ENCODE results near the gene GP1BA. TPM values are rescaled to one million over a fixed set of nuclear protein-coding genes. Genes with fewer than 3 reads are reported as not detected.

The GP1BA gene
- total and polyA plus RNA-seq, 3 experiments from 2014 or later, result not detected

DNA sequence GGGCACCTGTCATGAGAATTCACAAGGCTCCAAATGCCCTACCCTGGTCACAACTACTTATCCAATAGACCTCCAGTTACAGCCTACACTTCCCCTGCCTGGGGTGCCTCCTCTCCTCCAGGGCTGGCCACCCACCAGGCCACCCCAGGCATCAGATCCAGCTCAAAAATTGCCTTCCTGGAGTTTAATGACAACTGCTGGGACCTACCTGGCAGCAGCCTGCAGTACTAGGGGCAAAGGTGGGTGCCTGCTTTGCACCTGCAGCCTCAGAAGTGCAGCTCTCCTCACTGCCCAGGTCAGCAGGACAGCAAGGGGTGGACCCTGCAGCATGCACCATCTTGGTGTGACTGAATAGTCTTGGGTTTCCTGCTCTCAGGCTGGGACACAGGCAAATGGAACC, 3.6 kb downstream of the GP1BA start:
- Mint-ChIP-seq H3K4me3 (no peak overlapping the region), H3K36me3 (peaks cover 0 to 47% (median 6%) of the 10 kb centered on the region in 3 donors), H3K27ac (peak overlapping the region in 3 of 8 donors; percentile 31 to 81 (median 56)), H3K9me3 (no peaks in the 10 kb centered on the region), H3K27me3 (peaks cover 0 to 5% of the 10 kb centered on the region in 2 donors), H3K4me1 (peaks cover 32 to 58% (median 34%) of the 10 kb centered on the region in 3 donors)
- ChIA-PET POLR2A (no interaction called here), CTCF (no interaction called here)
- peaks cover 5% of the 10 kb centered on the region for H3K36me3 ChIP-seq (ENCODE audit: insufficient read depth, low read length)
- H3K27ac ChIP-seq (ENCODE audit: low read depth, low read length), result no peak overlapping the region
- no peaks in the 10 kb centered on the region for H3K27me3 ChIP-seq (ENCODE audit: insufficient read depth, low read length, poor library complexity, severe bottlenecking)
- H3K9me3 ChIP-seq (ENCODE audit: low read length), result no peaks in the 10 kb centered on the region
- no peak for DNase-seq
- no peak overlapping the region for H3K4me3 ChIP-seq (ENCODE audit: low read length)
- H3K4me1 ChIP-seq (ENCODE audit: insufficient read depth, low read length), result peaks cover 23% of the 10 kb centered on the region

DNA sequence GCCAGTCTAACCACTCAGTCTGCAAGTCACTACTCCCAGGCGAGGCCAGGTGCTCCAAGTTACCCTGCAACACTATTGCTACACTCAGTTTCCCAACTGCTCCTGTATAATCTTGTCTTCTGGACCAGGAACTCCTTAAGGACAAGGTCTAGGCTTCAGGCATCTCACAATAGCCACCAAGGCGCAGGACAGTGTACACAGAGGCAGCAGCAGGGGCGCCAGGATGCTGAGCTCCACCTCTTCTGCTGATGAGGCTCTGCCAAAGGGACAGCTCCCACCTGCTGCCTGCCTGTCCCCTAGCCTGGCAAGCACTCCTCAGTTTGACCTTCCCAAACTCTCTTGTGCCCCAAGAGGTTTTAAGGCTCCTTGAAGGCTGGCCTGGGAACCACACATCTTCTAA, 4.4 kb downstream of the GP1BA start:
- CTCF ChIA-PET, result no interaction called here

DNA sequence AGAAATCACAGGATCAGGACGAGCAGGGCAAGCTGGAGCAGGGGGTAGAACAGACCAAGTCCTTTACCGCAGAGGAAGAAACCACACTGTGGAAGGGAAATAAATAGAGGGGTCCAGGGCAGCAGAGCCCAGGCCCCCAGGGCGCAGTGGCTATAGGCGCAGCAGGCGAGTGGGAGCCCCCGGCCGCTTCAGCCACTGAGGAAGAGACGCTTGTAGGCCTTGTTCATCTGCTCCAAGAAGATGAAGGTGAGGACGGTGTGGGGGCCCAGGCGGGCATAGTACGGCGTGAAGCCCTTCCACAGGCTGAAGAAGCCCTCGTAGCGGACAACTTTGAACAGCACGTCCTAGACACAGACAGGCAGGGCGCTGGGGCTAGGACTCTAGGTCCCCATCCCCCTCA, 5.5 kb downstream of the GP1BA start:
- Histone ChIP-seq H3K4me3 (ENCODE audit: low read length) (no peak overlapping the region), H3K36me3 (ENCODE audit: insufficient read depth, low read length) (peaks cover 9% of the 10 kb centered on the region), H3K9me3 (ENCODE audit: low read length) (no peaks in the 10 kb centered on the region), H3K27ac (ENCODE audit: low read depth, low read length) (no peak overlapping the region), H3K27me3 (ENCODE audit: insufficient read depth, low read length, poor library complexity, severe bottlenecking) (no peaks in the 10 kb centered on the region), H3K4me1 (ENCODE audit: insufficient read depth, low read length) (peaks cover 42% of the 10 kb centered on the region)
- Mint-ChIP-seq H3K4me3 (peak overlapping the region in 4 of 7 donors; percentile 47 to 58 (median 54)), H3K4me1 (peaks cover 49 to 76% (median 50%) of the 10 kb centered on the region in 3 donors), H3K27ac (no peak overlapping the region), H3K9me3 (no peaks in the 10 kb centered on the region), H3K36me3 (peaks cover 6 to 61% (median 12%) of the 10 kb centered on the region in 3 donors), H3K27me3 (peaks cover 0 to 5% of the 10 kb centered on the region in 2 donors)
- ChIA-PET CTCF (interaction anchor here (1.0 kb wide), 1 partner anchor 33 kb away, joined by 3 read pairs; no protein-coding TSS in a partner anchor), POLR2A (no interaction called here)
- DNase-seq, result no peak

More for the DNA sequence above, 4.4 kb downstream of the GP1BA start:
- peaks cover 5% of the 10 kb centered on the region for H3K36me3 ChIP-seq (ENCODE audit: insufficient read depth, low read length)
- H3K36me3 Mint-ChIP-seq, result peaks cover 0 to 50% (median 6%) of the 10 kb centered on the region in 3 donors
- H3K4me1 ChIP-seq (ENCODE audit: insufficient read depth, low read length), result peaks cover 31% of the 10 kb centered on the region
- H3K27ac ChIP-seq (ENCODE audit: low read depth, low read length), result no peak overlapping the region
- no peak overlapping the region for H3K4me3 ChIP-seq (ENCODE audit: low read length)
- H3K4me1 Mint-ChIP-seq, result peaks cover 38 to 65% (median 38%) of the 10 kb centered on the region in 3 donors
- no peak for DNase-seq
- H3K27ac Mint-ChIP-seq, result peak overlapping the region in 6 of 8 donors; percentile 12 to 56 (median 30)
- POLR2A ChIA-PET, result interaction anchor here (1.1 kb wide), 1 partner anchor 12 kb away, joined by 4 read pairs; the partner anchor contains the start of gene PFN1
- no peaks in the 10 kb centered on the region for H3K9me3 Mint-ChIP-seq
- H3K27me3 Mint-ChIP-seq, result peaks cover 0 to 5% of the 10 kb centered on the region in 2 donors
- H3K27me3 ChIP-seq (ENCODE audit: insufficient read depth, low read length, poor library complexity, severe bottlenecking), result no peaks in the 10 kb centered on the region
- H3K9me3 ChIP-seq (ENCODE audit: low read length), result no peaks in the 10 kb centered on the region
- peak overlapping the region in 2 of 7 donors; percentile 15 to 61 for H3K4me3 Mint-ChIP-seq

DNA sequence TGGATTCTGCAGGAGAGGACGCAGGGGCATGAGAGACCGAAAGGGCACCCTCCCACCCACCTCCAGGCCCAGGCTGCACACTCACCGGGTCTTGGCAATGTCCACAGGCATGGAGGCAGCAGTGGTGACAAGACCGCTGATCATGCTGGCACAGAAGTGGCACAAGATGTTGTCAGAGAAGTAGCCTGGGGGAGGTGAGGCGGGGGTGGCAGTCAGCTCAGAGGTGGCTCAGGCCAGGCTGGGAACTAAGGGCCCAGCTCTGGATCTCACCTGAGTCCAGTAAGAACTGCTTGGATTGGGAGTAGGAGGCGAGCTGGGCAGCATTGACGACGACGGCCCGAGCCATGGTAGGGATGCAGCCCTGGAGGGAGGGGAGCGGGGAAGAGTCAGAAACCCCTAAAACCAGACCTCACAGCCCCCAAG, 6.0 kb downstream of the GP1BA start:
- POLR2A ChIA-PET, result interaction anchor here (2.9 to 4.1 kb wide), 2 partner anchors 11 to 29 kb away, joined by 61 to 67 read pairs; partner anchors contain the start of genes PFN1 and SPAG7
- no peak overlapping the region for H3K4me3 ChIP-seq (ENCODE audit: low read length)
- H3K36me3 Mint-ChIP-seq, result peaks cover 6 to 65% (median 15%) of the 10 kb centered on the region in 3 donors
- H3K36me3 ChIP-seq (ENCODE audit: insufficient read depth, low read length), result peaks cover 14% of the 10 kb centered on the region
- peak overlapping the region; percentile 66 to 97 (median 93) for H3K4me3 Mint-ChIP-seq
- H3K9me3 ChIP-seq (ENCODE audit: low read length), result no peaks in the 10 kb centered on the region
- peaks cover 54 to 77% (median 54%) of the 10 kb centered on the region in 3 donors for H3K4me1 Mint-ChIP-seq
- H3K27me3 Mint-ChIP-seq, result peaks cover 0 to 5% of the 10 kb centered on the region in 2 donors
- H3K4me1 ChIP-seq (ENCODE audit: insufficient read depth, low read length), result peaks cover 47% of the 10 kb centered on the region
- no peak overlapping the region for H3K27ac ChIP-seq (ENCODE audit: low read depth, low read length)
- H3K27ac Mint-ChIP-seq, result peak overlapping the region in 3 of 8 donors; percentile 32 to 91 (median 59)
- no peak for DNase-seq
- CTCF ChIA-PET, result interaction anchor here (1.0 to 4.0 kb wide), 2 partner anchors 29 to 32 kb away, joined by 3 to 25 read pairs; no protein-coding TSS in a partner anchor
- no peaks in the 10 kb centered on the region for H3K9me3 Mint-ChIP-seq
- no peaks in the 10 kb centered on the region for H3K27me3 ChIP-seq (ENCODE audit: insufficient read depth, low read length, poor library complexity, severe bottlenecking)

DNA sequence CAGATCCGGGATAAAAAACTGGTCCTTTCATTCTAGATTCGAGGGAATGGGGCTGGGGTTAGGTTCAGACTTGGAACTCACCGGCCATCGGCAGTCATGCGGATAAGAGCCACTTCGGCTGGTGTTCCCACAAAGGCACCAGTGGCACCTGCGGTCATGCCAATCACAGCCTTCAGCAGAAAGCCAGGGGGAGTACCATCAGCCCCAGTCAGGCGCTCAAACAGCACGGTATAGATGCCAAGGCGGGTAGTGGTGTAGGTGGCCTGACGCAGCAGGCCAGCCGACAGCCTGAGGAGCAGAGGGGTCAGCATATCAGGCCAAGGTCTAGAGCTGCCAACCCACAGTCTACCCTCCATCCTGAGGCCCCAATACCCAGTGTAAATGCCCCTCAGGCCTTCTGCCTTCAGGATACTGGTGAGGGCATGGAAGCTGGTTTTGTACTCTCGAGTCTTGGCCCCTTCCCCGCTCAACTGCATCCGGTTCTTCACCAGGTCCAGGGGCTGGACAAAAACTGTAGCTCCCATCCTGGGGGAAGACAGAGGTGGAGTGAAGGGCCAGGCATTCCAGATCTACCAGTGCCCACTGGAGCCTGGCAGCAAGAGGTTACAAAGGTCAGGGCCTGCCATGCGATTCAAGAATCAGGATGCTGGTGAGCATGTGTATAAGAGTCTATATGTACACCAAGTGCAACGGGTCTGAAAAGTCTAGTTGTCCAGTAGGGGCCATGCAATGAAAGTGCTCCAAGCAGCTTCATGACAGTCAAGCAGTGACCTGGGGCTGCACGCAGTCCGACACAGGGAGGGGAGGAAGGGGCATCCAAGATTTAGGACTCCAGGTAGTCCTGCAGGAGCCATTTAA, 6.8 kb downstream of the GP1BA start:
- peaks cover 54 to 77% (median 54%) of the 10 kb centered on the region in 3 donors for H3K4me1 Mint-ChIP-seq

DNA sequence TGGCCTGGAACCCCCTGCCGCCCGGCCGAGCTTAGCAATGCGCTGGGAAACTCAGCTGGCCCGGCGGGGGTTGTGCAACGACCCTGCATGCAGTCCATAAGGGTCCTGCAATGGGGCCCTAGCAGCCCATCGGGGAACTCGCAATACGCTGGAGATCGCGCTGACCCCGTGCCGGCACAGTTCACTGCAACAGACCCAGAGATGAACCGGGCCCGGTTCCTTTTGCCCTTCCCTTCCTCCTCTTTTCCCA, 7.4 kb downstream of the GP1BA start:
- peaks cover 18% of the 10 kb centered on the region for H3K36me3 ChIP-seq (ENCODE audit: insufficient read depth, low read length)
- H3K27ac ChIP-seq (ENCODE audit: low read depth, low read length), result peak overlapping the region; percentile 85
- DNase-seq, result peak in 1 of 5 donors; percentile 13
- Mint-ChIP-seq H3K27ac (peak overlapping the region; percentile 89 to 98 (median 94)), H3K27me3 (peaks cover 0 to 4% of the 10 kb centered on the region in 2 donors), H3K4me3 (peak overlapping the region; percentile 86 to 97 (median 96)), H3K4me1 (peaks cover 54 to 77% (median 54%) of the 10 kb centered on the region in 3 donors), H3K36me3 (peaks cover 6 to 75% (median 22%) of the 10 kb centered on the region in 3 donors), H3K9me3 (no peaks in the 10 kb centered on the region)
- ChIA-PET POLR2A (interaction anchor here (0.5 to 4.1 kb wide), 15 partner anchors 9 to 796 kb away, joined by 3 to 67 read pairs (median 7); partner anchors contain the start of genes C17orf107, CAMTA2, CHRNE and CYB5D2), CTCF (interaction anchor here (0.6 to 4.0 kb wide), 13 partner anchors 9 to 529 kb away, joined by 3 to 34 read pairs (median 5); partner anchors contain the start of genes C17orf107, CHRNE, KIF1C and PFN1)
- H3K9me3 ChIP-seq (ENCODE audit: low read length), result no peaks in the 10 kb centered on the region
- peaks cover 54% of the 10 kb centered on the region for H3K4me1 ChIP-seq (ENCODE audit: insufficient read depth, low read length)
- no peaks in the 10 kb centered on the region for H3K27me3 ChIP-seq (ENCODE audit: insufficient read depth, low read length, poor library complexity, severe bottlenecking)
- peak overlapping the region; percentile 97 for H3K4me3 ChIP-seq (ENCODE audit: low read length)

More for the DNA sequence above, 6.8 kb downstream of the GP1BA start:
- peak overlapping the region; percentile 85 for H3K27ac ChIP-seq (ENCODE audit: low read depth, low read length)
- Mint-ChIP-seq H3K27me3 (peaks cover 0 to 5% of the 10 kb centered on the region in 2 donors), H3K9me3 (no peaks in the 10 kb centered on the region), H3K4me3 (peak overlapping the region; percentile 86 to 97 (median 96)), H3K36me3 (peaks cover 6 to 70% (median 17%) of the 10 kb centered on the region in 3 donors), H3K27ac (peak overlapping the region; percentile 89 to 98 (median 94))
- no peaks in the 10 kb centered on the region for H3K9me3 ChIP-seq (ENCODE audit: low read length)
- H3K36me3 ChIP-seq (ENCODE audit: insufficient read depth, low read length), result peaks cover 18% of the 10 kb centered on the region
- no peak for DNase-seq
- peak overlapping the region; percentile 97 for H3K4me3 ChIP-seq (ENCODE audit: low read length)
- no peaks in the 10 kb centered on the region for H3K27me3 ChIP-seq (ENCODE audit: insufficient read depth, low read length, poor library complexity, severe bottlenecking)
- POLR2A ChIA-PET, result interaction anchor here (0.9 to 4.1 kb wide), 7 partner anchors 10 to 796 kb away, joined by 3 to 67 read pairs (median 12); partner anchors contain the start of genes C17orf107, CYB5D2, PFN1 and SPAG7
- CTCF ChIA-PET, result interaction anchor here (1.2 to 4.0 kb wide), 10 partner anchors 10 to 59 kb away, joined by 4 to 34 read pairs (median 5); partner anchors contain the start of genes C17orf107, CHRNE, KIF1C and PFN1
- H3K4me1 ChIP-seq (ENCODE audit: insufficient read depth, low read length), result peaks cover 54% of the 10 kb centered on the region

DNA sequence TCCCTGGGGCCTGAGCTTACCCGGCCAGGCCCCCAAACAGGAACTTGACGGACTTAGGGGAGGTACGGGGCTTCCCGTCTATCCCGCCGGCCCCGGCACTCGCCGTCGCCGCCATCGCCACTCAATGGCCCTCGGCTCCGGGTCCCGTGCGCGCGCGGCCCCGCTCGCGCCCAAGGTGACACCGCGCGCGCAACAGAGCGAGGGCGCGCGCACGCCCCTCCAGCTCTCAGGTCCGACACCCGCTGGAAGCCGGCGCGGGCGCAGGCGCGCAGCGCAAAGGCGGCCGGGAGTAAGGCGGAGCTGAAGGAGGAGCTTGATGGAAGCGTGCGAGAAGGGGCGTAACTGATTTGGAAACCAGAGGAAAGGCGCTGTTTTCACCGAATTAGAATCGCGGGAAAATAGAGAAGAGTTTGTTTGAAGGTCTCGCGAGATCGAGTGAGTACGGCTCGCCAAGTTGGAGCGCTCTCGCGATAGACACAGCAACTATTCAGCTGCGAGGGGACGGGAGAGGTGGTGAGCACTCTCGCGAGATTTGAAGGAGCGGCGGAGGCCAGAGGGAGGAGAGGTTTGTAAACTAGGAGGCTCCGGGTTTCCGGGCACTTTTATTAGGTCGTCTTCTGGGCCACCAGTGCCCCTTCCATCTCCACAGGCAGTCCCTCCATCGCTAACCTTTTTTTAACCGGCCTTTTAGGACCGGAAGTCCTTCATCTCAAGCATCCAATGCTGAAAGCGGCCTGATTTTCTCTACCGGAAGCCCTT, 7.9 kb downstream of the GP1BA start, which contains the start of the genes RNF167 and SLC25A11:
TSS of gene RNF167 (plus strand) at position 473 of the 759 bp plus-strand sequence. CDS start 642 bp downstream, outside the sequence.
TSS of gene SLC25A11 (minus strand) at position 251 of the 759 bp plus-strand sequence. CDS start at position 115, 136 bp downstream.
- peak within 1 kb of the TSS; percentile 89 to 98 (median 96) for H3K27ac Mint-ChIP-seq
- H3K9me3 ChIP-seq (ENCODE audit: low read length), result no peaks in the 10 kb centered on the region
- H3K9me3 Mint-ChIP-seq, result no peaks in the 10 kb centered on the region
- peaks cover 57% of the 10 kb centered on the region for H3K4me1 ChIP-seq (ENCODE audit: insufficient read depth, low read length)
- peaks cover 23% of the 10 kb centered on the region for H3K36me3 ChIP-seq (ENCODE audit: insufficient read depth, low read length)
- H3K36me3 Mint-ChIP-seq, result peaks cover 6 to 80% (median 23%) of the 10 kb centered on the region in 3 donors
- H3K4me3 ChIP-seq (ENCODE audit: low read length), result peak within 1 kb of the TSS; percentile 97
- POLR2A ChIA-PET, result interaction anchor here (0.5 to 4.1 kb wide), 17 partner anchors 9 to 797 kb away, joined by 3 to 67 read pairs (median 5); partner anchors contain the start of genes C17orf107, CAMTA2, CHRNE and CYB5D2
- H3K27ac ChIP-seq (ENCODE audit: low read depth, low read length), result peak within 1 kb of the TSS; percentile 85
- H3K27me3 Mint-ChIP-seq, result peaks cover 0 to 4% of the 10 kb centered on the region in 2 donors
- peaks cover 55 to 79% (median 55%) of the 10 kb centered on the region in 3 donors for H3K4me1 Mint-ChIP-seq
- CTCF ChIA-PET, result interaction anchor here (0.6 to 4.0 kb wide), 16 partner anchors 8 to 529 kb away, joined by 3 to 34 read pairs (median 4); partner anchors contain the start of genes C17orf107, CHRNE, INCA1 and KIF1C
- no peaks in the 10 kb centered on the region for H3K27me3 ChIP-seq (ENCODE audit: insufficient read depth, low read length, poor library complexity, severe bottlenecking)
- H3K4me3 Mint-ChIP-seq, result peak within 1 kb of the TSS; percentile 86 to 97 (median 96)
- DNase-seq, result peak; percentile 89 to 99 (median 97)

All from CD8-positive, alpha-beta memory T cell (primary cell).